NCI-H526 treated with DMSO at 0.1 percent for 48 hours (cell line): ENCODE data around the gene IGSF23.
A peak's percentile ranks its signal among the peaks of the same experiment; 100 is the strongest.

Experiments used
- DNase-seq: peaks from one replicate; lab custom pipeline; 2025; lab: John Stamatoyannopoulos, UW

Gene IGSF23

DNA sequence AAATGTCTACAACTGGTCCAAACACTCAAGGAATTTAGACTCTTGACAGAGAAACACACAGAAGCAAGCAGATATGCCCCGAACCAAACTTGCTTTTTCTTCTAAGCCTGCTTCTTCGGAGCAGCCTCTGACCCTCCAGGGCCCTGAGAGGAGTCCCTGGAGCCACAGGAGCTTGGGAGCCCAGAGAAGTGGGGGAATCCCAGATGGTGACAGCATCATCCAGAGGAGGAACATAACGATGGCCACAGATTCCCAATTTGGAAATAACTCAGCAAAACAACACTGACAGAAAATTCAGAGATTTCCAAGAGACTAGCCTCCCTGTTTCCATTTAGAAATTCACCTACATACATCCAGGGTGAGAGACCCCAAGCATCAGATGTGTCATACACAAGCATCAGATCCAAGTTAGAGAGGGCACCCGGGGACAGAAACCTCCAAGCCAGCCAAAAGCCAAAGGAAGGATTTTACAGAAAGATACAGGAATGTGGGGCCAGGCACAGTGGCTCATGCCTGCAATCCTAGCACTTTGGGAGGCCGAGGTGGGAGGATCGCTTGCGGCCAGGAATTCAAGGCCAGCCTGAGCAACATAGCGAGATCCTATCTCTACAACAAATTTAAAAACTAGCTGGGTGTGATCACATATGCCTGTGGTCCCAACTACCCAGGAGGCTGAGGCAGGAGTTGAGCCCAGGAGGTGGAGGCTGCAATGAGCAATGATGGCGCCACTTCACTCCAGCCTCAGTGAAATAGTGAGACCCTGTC is 28.3 kb downstream of the IGSF23 start:
- no peak for DNase-seq

DNA sequence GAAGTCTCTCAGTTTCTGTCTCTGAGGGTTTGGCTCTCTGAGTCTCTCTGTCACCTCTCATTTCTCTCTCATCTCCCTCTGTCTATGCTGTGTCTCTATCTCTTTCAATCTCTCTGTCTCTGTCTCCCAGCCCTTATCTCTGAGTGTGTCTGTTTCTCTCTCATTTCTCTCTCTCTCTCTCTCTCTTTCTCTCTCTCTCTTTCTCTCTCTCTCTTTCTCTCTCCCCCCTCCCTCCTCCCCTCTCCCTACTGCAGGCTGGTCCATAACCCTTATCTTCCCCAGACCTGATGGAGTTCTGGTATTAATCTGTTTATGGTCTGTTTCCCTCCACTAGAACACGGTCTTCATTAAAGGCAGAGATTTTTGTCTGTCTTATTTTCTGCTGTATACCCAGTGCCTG is 29.0 kb downstream of the IGSF23 start:
- DNase-seq: no peak

DNA sequence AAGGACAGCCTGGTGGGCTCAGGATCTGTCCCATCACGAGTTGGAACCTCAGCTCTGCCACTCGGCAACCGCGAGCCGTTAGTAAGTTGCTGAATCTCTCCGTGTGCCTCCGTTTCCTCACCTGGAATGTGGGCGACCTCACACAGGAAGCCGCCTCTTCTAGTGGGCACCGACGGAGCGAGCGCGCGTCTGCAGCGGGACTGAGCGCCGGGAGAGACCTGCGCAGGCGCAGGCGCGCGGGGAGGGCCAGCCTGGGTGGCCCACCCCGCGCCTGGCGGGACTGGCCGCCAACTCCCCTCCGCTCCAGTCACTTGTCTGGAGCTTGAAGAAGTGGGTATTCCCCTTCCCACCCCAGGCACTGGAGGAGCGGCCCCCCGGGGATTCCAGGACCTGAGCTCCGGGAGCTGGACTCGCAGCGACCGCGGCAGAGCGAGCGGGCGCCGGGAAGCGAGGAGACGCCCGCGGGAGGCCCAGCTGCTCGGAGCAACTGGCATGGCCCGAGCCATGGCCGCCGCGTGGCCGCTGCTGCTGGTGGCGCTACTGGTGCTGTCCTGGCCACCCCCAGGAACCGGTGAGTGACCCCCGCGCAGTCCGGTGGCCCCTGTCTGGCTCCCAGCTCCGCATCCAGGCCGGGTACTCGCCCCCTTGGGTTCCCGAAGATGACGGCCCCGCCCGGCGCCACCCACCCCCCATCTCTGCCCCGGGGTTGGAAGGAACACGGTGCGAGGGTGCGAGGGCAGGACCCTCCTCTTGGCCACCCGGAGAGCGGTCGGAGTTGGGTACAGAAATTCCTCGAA is 30.4 kb downstream of the IGSF23 start, which contains the start of gene PVR:
TSS of gene PVR (plus strand) at position 306 of the 797 bp plus-strand sequence. CDS start at position 493, 187 bp downstream.
- DNase-seq: peak; percentile 54

DNA sequence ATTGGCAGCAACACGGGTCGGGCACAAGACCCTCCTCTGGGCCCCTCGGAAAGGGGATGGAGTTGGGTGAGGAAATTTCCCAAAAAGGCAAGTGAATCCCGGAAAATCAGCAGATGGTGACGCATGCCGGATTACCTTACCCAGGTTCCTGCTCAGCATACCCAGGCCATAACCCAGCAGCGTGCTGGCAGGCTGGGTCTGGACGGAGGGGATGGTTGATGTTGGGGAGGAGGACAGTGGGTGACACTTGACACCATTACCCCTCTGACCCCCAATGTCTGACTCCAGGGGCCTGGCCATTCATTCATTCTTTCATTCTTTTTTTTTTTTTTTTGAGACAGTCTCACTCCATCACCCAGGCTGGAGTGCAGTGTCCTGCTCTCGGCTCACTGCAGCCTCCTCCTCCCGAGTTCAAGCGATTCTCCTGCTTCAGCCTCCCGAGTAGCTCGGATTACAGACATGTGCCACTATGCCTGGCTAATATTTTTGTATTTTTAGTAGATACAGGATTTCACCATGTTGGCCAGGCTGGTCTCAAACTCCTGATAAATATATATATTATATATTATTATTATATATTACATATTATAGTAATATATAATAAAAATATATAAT is 31.1 kb downstream of the IGSF23 start:
- DNase-seq: peak; percentile 39

DNA sequence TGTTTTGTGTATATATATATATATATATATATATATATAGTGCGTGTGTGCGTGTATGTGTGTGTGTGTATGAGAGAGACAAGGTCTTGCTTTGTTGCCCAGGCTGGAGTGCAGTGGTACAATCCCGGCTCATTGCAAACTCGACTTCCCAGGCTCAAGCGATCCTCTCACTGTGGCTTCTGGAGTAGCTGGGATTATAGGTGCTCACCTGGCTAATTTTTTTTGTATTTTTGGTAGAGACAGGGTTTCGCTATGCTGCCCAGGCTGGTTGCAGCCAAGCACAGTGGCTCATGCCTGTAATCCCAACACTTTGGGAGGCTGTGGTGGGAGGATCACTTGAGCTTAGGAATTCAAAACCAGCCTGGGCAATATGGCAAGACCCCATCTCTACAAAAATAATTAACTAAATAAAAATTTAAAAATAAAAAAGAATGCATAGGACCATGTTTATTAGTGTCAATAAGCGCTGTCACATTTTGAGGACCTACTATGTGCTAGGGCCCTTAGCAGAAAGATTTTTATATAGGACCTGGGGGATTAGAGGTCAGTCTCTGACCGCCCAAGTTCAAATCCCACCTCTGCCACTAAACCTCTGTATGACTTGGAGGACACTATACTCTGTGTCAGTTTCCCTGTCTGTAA is 32.2 kb downstream of the IGSF23 start:
- no peak for DNase-seq

DNA sequence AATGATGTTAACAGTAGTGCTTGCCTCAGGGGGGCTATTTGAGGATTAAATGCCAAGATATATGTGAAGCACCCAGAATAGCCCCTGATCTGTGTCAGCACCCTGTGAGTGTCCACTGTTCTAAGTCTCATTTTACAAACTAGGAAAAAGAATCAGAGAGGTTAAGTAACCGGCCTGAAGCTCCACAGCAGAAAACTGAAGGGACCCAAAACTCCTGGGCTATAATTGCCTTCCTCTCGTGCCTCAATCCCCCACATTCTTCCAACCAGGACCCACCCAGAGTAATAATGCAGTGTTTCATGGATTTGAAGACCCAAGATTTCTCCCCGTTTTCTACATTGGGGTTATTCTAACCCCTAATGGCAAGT is 32.7 kb downstream of the IGSF23 start:
- DNase-seq: no peak

DNA sequence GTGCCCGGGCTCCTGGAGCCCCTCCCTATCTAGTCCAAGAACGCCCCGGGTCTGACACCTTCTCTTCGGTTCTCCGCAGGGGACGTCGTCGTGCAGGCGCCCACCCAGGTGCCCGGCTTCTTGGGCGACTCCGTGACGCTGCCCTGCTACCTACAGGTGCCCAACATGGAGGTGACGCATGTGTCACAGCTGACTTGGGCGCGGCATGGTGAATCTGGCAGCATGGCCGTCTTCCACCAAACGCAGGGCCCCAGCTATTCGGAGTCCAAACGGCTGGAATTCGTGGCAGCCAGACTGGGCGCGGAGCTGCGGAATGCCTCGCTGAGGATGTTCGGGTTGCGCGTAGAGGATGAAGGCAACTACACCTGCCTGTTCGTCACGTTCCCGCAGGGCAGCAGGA is 33.8 kb downstream of the IGSF23 start:
- DNase-seq: no peak

DNA sequence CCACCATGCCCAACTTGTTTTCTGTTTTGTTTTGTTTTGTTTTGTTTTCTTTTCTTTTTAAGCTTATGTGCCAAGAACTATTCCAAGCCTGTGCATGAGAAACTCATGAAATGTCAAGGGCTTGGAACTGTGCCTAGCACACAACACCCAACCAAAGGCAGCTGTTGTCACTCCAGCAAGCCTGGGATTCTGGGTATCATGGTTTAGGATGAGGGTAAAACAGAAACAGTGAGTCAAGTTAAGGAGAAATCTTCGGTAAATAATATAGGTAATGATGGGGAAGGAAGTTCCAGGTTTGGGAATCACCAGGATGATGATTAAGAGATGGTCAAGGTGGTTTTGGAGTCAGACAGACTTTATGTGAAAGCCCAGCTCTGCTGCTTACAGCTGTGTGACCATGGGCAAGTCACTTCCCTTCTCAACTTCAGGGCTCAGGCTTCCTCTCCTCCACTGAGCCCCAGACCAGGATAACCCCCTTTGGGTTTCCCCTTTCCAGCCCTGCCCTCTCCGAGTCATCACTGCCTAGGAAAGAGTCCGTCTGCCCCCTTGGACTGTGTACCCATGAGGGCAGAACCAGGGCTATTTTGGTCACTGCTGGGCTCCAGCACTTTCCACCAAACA is 35.4 kb downstream of the IGSF23 start:
- no peak for DNase-seq

DNA sequence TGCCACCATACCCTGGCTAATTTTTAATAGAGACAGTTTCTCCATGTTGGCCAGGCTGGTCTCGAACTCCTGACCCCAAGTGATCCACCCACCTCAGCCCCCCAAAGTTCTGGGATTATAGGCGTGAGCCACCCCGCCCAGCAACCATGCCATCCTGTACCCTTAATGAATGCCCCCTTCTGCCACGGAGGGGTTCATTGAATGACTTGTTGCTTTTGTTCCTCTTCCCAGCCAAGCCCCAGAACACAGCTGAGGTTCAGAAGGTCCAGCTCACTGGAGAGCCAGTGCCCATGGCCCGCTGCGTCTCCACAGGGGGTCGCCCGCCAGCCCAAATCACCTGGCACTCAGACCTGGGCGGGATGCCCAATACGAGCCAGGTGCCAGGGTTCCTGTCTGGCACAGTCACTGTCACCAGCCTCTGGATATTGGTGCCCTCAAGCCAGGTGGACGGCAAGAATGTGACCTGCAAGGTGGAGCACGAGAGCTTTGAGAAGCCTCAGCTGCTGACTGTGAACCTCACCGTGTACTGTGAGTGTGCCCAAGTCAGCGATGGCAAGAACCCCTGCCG is 36.3 kb downstream of the IGSF23 start:
- no peak for DNase-seq

DNA sequence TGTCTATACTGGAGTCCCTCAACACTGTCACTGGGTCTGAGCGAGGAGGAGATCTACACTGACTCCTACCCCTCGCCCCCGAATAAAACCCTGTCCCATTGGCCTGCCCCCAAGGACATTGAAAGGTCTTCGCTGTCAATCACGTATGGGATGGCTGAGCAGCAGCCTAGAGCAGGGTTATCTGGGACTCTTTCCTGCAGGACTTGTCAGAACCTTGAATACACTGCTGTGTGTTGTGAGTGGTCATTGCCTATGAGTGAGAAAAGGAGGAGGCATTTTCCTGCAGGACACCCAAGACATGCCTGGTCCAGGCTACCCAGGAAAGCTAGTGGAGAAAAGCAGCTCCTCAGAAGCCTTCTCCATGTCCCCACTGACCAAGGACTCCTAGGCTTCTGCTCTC is 40.0 kb downstream of the IGSF23 start:
- DNase-seq: no peak

DNA sequence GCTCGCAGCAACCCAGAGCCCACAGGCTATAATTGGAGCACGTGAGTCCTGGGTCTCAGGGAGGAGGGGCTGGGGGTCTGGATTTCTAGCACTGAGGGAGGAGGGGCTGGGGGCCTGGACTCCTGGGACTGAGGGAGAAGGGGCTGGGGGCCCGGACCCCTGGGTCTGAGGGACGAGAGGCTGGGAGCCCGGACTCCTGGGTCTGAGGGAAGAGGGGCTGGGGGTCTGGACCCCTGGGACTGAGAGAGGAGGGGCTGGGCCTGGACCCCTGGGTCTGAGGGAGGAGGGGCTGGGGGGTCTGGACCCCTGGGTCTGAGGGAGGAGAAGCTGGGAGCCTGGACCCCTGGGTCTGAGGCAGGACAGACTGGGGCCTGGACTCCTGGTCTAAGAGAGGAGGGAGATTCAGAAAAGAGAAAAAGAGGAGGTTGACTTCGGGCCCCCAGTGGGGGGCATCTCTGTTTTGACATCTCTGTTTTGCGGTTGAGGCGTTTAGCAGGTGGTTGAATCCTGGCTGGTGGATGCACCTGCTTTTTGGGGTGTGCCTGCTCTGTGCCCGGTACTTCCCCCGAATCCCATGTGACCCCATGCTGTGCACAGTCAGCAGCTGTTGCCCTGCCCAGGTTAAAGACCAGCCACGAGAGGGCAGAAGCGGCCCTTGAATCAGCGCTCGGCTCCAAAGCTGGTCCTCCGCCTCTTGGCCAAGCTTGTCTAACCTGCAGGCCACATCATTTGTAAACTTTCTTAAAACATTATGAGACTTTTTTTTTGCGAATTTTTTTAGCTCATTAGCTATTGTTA is 40.8 kb downstream of the IGSF23 start:
- no peak for DNase-seq

DNA sequence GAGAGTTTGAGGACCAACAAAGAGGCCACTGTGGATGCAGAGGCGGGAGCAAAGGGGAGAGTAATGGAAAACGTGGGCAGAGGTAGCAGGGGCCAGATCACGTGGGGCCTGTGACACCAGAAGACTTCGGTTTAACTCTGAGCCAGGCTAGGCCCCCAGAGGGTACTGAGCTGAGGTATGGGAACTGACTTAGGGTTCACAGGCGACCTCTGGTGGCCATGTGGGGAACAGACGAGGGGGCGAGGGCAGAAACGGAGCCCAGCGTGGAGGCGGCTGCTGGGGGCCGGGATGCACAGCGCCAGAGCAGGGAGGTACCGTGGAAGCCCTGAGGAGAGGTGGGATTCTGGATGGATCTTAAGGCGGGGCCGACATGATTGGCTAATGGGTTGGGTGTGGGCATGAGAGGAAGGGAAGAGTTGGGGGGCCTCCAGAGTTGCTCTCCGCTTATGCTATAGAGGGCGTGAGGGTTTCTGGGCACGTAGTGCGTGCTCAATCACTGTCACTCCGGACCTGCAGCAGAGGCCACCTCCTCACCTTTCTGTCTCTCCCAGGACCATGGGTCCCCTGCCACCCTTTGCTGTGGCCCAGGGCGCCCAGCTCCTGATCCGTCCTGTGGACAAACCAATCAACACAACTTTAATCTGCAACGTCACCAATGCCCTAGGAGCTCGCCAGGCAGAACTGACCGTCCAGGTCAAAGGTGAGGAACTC is 44.0 kb downstream of the IGSF23 start:
- peak; percentile 17 for DNase-seq

DNA sequence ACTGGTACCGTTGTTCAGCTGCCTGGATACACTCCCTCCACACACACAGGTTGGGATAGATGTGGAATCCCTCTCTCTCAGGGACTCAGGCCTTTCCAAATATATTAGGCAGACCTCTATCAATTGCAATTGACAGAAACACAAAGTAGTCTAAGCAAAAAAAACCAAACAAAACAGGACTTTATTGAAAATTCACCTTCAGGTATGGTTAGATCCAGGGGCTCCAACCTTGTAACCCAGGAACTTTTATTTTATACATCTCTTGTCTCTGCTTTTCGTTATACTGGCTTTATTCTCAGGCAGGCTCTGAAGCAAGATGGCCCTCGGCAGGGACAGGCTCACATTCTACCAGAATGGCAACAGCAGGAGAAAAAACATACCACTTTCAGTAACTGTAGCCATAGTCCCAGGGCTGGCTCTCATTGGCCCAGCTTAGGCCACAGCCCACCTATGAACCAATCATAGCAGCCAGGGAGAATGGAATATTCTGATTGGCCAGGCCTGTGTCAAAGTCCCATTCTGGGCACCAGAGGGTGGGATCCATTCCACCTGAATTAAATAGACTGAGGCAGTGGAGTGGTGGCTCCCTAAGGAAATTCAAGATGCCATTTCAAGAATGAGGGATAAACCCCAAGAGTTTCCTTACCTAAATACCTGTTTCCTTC is 44.8 kb downstream of the IGSF23 start:
- DNase-seq: no peak

DNA sequence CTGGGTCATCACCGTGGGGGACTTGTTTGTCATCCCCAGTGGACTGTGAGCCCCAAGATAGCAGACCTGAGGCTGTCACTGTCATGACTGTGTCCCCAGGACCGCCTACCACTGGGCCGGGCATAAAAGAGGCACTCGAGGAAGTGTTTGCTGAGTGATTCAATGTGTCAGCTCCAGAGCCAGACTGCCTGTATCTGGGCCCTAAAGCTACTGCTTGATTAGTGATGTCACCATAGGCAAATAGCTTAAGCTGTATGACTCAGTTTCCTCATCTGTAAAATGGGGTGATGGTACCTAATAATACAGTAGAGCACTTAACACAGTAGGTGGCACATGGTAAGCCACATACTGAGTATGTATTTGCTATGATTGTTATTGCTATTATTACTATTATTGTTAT is 46.7 kb downstream of the IGSF23 start:
- DNase-seq: no peak

DNA sequence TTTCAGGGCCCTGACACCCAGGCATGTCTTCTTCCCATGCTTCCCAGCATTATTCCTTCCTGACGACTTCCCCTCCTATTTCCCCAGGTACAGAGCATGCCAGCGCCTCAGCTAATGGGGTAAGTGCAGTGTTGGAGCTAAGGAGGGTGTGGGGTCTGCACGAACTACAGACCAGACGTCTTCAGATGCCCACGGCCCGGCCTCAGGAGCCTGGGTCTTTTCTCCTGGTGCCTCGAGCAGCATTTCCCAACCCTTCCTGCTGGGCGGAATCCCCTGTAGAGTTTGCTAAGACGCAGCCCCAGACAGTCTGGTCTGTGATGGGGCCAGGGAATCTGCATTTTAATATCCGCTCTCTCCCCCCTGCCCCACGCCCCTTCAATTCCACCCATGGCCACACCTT is 47.8 kb downstream of the IGSF23 start:
- DNase-seq: no peak

DNA sequence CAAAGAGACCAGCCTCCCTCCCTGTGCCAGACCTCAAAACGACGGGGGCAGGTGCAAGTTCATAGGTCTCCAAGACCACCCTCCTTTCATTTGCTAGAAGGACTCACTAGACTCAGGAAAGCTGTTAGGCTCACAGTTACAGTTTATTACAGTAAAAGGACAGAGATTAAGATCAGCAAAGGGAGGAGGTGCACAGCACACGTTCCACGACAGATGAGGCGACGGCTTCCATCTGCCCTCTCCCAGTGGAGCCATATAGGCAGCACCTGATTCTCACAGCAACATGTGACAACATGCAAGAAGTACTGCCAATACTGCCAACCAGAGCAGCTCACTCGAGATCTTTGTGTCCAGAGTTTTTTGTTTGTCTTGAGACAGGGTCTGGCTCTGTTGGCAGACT is 48.5 kb downstream of the IGSF23 start:
- DNase-seq: no peak

DNA sequence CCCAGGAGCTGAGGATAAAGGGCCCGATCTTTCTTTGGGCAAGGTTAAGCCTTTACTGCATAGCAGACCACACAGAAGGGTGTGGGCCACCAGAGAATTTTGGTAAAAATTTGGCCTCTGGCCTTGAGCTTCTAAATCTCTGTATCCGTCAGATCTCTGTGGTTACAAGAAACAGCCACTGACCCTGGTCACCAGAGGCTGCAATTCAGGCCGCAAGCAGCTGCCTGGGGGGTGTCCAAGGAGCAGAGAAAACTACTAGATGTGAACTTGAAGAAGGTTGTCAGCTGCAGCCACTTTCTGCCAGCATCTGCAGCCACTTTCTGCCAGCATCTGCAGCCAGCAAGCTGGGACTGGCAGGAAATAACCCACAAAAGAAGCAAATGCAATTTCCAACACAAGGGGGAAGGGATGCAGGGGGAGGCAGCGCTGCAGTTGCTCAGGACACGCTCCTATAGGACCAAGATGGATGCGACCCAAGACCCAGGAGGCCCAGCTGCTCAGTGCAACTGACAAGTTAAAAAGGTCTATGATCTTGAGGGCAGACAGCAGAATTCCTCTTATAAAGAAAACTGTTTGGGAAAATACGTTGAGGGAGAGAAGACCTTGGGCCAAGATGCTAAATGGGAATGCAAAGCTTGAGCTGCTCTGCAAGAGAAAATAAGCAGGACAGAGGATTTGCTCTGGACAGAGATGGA is 49.5 kb downstream of the IGSF23 start:
- DNase-seq: no peak

DNA sequence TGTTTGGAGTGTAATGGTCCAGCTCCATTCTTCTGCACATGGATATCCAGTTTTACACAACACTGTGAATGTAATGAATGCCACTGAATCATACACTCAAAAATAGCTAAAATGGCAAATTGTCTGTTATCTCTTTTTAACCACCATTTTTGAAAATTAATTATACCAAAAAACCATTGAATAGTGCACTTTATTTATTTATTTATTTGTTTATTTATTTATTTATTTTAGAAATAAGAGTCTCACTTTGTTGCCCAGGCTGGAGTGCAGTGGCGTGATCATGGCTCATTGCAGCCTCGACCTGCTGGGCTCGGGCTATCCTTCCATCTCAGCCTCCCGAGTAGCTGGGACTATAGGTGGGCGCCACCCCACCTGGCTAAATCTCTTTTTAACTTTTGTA is 50.6 kb downstream of the IGSF23 start:
- DNase-seq: no peak

DNA sequence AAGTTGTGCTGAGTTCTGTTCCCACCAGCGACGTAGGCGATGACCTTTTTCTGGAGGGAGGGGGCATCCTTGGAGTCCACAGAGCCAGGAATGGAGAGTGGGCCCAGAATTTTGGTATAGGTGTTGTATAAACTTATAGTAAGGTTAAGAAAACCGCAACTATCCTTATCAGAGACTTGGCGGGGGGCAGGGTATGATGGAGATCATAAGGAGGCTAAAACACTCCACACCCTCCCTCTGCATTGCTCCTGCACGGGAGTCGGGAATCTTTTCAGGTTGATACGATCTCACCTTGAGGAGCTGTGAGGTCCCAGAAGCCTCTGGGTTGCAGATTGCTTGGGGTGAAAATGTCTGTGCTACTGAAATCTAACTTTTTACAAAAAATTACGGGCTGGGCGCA is 51.6 kb downstream of the IGSF23 start:
- DNase-seq: no peak
